Stimulated activated CD4-positive, alpha-beta T cell treated with anti-CD3 and anti-CD28 coated beads, Interleukin-1b, Interleukin-23, amount 100 ng/mL, for 4 hours (primary cell): ENCODE results near the gene DCD.

ENCODE experiments used
- DNase-seq, 2 donors: peaks; one replicate each; pipeline ENCODE4 v3.0.0-alpha.2; 2020; ENCODE audit warnings: low read depth in 2 of 2

DCD gene

DNA sequence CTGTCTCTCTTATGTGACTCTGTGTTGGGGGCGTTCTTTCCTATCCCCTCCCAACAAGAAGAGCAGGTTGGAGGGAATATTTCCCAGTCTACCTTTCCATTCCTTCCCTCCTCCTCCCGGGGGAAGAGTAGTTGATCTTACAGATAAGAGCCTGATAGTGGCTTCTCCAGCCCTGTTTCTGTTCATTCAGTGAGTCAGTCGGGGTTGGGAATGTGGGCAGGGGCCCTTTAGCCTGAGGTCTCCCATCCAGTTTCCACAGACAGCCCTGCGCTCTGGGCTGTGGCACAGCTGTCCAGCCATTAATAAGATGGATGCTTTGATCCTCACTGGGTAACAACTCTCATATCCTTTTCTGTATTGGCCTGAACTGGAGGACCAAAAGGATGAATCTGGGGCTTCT lies 41.6 kb downstream of the DCD start:
- DNase-seq = no peak

DNA sequence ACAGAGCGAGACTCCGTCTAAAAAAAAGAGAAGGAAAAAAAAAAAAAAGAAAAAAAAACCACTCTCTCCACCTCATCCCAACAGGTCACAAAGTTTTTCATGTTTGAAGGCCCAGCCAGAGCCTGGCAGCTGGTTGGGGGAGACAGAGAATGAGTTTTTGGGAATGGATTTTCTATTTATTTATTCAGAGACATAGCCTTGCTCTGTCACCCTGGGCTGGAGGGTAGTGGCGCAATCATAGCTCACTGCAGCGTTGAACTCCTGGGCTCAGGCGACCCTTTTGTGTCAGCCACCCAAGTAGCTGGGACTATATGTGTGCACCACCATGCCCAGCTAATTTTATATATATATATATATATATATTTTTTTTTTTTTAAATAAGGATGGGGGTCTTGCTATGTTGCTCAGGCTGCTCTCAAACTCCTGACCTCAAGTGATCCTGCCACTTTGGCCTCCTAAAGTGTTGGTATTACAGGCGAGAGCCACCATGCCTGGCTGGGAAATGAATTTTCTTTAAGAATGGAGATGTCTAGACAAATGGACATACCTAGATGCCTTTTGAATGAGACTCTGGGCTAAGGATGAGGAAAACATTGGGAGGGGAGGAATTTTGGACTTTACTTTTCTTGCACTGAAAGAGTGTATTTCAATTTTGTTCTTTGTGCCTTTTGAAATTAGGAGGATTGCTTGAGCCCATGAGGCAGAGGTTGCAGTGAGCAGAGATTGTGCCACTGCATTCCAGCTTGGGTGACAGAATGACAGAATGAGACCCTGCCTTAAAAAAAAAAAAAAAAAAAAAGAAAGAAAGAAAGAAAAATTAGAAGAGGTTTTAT lies 42.8 kb downstream of the DCD start:
- DNase-seq = no peak

DNA sequence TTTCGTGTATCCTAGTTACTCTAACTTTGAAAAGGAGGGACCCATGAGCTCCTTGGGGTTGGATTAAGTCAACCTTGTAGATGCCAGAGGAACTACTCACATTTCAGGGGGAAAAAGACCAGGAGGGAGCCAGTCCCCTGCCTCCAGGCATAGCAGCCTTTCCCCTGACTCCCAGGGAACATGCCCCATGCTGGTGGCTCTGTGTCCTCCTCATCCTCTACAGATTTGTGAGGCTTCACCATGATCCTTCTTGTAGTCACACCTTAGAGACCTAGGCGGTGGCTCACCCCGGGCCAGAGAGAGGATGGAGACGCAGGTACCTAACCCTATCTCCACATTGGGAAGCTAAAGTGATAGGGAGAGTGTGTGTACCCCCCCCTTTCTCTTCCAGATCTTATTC lies 43.7 kb downstream of the DCD start:
- DNase-seq = no peak

DNA sequence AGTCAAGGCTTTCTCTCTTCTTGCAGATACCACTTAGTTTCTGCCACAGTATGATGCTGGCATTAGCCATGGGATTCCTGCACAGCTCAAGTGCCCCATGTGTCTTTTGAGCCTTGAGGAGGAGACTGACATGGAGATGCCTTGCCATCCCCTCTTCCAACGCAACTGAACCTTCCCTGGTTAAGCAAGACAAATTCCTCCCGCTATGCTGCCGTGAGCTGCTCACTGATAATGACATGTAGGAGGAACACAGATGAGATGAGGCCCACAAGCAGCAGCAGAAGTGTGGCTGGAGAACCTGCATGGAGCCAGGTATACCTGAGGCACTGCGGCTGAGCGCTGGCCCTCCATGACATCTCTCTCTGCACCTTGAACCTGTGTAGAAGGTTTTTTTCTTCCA lies 44.3 kb downstream of the DCD start:
- no peak for DNase-seq

DNA sequence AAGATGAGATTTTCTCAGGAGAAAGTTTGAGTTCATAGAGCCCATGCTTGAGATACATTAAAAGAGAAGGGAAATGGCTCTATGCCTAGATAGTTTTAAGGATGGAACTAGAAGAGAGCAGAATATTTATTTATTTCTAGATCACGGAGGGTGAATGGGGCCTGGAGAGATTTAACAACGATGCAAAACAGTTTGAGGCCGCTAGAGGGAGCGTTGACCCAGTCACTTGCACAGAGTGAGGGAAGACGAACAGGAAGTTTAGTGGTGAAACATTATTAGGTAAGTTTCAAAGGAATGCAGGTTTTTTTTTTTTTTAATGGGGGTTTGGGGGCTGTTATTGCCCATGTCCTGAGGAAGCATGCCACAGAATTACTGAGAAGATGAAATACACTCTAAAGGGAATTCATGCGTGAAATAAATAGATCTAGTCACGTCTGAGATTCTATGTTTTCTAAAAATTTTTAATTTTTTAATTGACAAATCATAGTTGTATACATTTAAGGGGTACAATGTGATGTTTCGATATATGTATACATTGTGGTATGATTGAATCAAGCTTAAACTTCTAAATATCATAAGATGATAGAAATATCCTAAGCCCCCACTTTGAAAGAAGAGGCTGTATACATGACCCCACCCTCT lies 44.9 kb downstream of the DCD start:
- peak; percentile 31 to 54 for DNase-seq

DNA sequence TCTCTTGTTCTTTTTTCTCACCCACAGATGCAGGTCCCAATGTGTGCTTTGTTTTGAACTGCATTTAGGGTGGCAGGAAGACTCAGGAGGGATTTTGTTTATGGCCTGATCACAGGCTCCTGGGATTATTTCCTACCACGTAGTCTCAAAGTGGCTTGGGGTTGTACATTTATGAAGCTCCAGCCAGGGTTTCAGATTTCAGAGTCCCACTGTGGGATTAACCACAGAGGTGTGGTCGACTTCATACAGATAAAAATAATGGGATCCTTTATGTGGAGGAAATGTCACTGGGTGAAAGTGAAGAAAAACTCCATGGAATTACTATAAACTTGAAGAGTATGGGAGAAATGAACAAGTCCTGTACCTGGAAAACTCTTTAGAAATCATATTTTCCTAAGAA lies 45.5 kb downstream of the DCD start:
- no peak for DNase-seq

DNA sequence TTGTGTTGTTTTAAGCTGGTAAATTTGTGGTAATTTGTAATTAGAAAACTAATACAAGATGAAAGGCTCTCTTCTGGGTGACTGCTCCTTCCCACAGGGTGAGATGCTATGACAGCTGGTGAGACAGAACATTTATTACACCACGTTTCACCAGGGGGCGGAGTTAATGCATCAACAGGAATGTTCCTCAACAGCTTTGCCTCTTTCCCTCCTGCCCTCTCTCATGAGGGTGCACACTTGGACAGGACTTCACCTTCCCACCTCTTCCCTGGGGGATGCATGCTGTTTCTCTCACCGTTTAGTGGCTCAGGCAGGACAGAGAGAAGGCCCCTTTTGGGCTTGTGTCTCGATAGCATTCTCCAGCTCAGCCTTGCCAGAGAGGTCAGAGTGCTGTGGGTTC lies 46.3 kb downstream of the DCD start:
- no peak for DNase-seq

DNA sequence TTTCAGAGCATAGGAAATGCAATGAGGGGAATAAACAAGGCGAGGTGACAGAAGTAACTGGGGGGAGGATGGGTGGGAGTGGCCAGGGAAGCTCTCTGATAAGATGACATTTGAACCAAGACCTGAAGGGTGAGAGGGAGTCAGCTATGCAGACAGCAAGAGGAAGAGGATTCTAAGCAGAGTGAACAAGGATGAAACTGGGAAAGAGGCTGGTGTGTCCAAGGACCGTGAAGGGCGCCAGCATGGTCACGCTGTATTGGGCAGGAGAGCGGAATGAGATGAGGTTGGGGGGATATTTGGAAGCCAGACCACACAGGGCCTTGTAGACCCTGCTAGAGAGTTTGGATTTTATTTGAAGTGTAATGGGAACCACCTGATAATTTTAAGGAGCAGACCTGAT lies 49.2 kb downstream of the DCD start:
- DNase-seq = no peak

DNA sequence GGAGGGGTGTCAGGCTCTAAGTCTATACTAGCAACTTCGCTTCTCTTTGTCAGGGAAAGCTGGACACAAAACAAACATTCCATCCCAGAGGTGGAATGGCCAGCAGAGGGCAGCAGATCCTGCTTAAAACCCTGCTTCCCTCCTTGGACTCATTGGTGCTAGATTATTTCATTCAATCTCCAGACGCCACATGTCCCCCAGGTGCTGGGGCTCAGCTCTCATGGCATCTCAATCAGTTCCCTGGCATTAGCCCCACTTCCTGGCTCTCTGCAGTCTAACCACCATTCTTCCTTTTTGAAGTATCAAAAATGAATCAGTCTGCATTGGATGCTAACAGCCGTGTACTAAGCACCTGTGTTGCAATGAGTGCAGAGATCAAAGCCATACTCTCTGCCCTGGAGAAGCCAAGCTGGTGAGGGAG lies 51.6 kb downstream of the DCD start:
- peak; percentile 34 to 44 for DNase-seq

DNA sequence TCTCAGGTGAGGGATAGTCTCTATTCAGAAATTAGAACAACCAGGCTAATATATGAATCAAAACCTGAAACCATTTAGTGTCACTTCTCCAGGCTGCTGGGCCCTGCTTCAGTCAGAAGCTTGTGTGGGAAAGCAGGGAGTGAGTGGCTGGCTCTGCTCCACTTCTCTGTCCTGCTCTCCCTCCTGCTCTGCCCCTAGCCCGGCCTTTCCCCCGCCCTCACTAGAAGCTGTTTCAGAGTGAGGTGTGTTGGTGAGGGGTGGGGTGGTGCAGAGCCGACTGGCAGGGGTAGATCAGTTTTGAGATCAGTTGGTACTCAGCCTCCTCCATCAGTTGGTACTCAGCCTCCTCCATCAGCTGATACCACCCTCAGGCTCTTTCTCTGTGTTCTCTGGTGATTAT lies 52.7 kb downstream of the DCD start:
- no peak for DNase-seq
